ENCODE results near the gene IL22RA1. TPM values are rescaled to one million over a fixed set of nuclear protein-coding genes. Genes with fewer than 3 reads are reported as not detected.

The IL22RA1 gene
- total RNA-seq, 1 experiment from 2014 or later: 0.13 TPM

- H3K27ac Mint-ChIP-seq: no peak overlapping the region
- Histone ChIP-seq H3K23ac (ENCODE audit: insufficient read length, low read depth, low read length) (no peak overlapping the region), H2AK5ac (ENCODE audit: insufficient read length, low read length) (no peak overlapping the region), H3K79me1 (ENCODE audit: insufficient read depth, low read depth, low read length, poor library complexity, severe bottlenecking) (no peaks in the 10 kb centered on the region), H3K23me2 (ENCODE audit: insufficient read length, low read depth, low read length, poor library complexity, severe bottlenecking) (no peaks in the 10 kb centered on the region), H3K4me2 (ENCODE audit: insufficient read depth, insufficient read length, low read length) (no peak overlapping the region), H3K4ac (ENCODE audit: low read depth, low read length) (no peak overlapping the region), H3K14ac (ENCODE audit: insufficient read depth, low read length) (no peak overlapping the region), H3K56ac (ENCODE audit: insufficient read length, low read depth, low read length) (no peak overlapping the region), H2BK5ac (ENCODE audit: insufficient read length, low read length) (no peak overlapping the region), H2BK20ac (ENCODE audit: low read depth, low read length, poor library complexity, severe bottlenecking) (no peak overlapping the region), H2AFZ (ENCODE audit: low read length) (no peak overlapping the region), H3K18ac (ENCODE audit: insufficient read length, low read depth, low read length) (no peak overlapping the region), H4K91ac (ENCODE audit: insufficient read length, low read depth, low read length) (no peak overlapping the region), H3K9me3 (ENCODE audit: control insufficient read depth, low read depth, low read length) (no peaks in the 10 kb centered on the region), H3K4me1 (ENCODE audit: insufficient read depth, low read length) (no peaks in the 10 kb centered on the region), H2BK12ac (ENCODE audit: insufficient read length, low read depth, low read length) (no peak overlapping the region), H3K27me3 (ENCODE audit: insufficient read depth, low read length) (no peaks in the 10 kb centered on the region), H3T11ph (ENCODE audit: low read length) (no peak overlapping the region), H4K5ac (ENCODE audit: insufficient read length, low read depth, low read length) (no peak overlapping the region), H3K79me2 (ENCODE audit: insufficient read depth, low read length) (no peaks in the 10 kb centered on the region), H3K9ac (ENCODE audit: extremely low read depth, insufficient read length, low read length) (no peak overlapping the region), H3K27ac (ENCODE audit: insufficient read length, low read depth, low read length) (no peak overlapping the region), H2BK120ac (ENCODE audit: low read depth, low read length, poor library complexity, severe bottlenecking) (no peak overlapping the region), H2BK15ac (ENCODE audit: low read depth, low read length) (no peak overlapping the region), H4K8ac (replicated peaks; ENCODE audit: insufficient read length, low read depth, low read length) (no peak overlapping the region), H4K20me1 (ENCODE audit: control insufficient read depth, insufficient read depth, insufficient read length) (no peaks in the 10 kb centered on the region)
- no peaks in the 10 kb centered on the region for H3K27me3 Mint-ChIP-seq (ENCODE audit: low read depth)
- peaks cover 0 to 8% (median 2%) of the 10 kb centered on the region in 3 experiments; a peak in 1 of 7 replicates for H3K36me3 Mint-ChIP-seq (ENCODE audit: insufficient read depth in 1 of 3, low read depth in 3 of 3)
- H3K9me3 Mint-ChIP-seq: peaks cover 0 to 9% of the 10 kb centered on the region in 2 experiments; a peak in 1 of 5 replicates
- peaks cover 14 to 16% of the 10 kb centered on the region in 2 experiments for H3K4me1 Mint-ChIP-seq
- no CpG with 5 or more reads among the region's 4 CpGs for WGBS (ENCODE audit: extremely low coverage, insufficient read length, low lambda C conversion rate)
- TF ChIP-seq CTCF (conservative IDR thresholded peaks at IDR 0.05): no peak
- no peak for DNase-seq
- no peak overlapping the region for H3K4me3 Mint-ChIP-seq
Observed at GRCh38 chr1:24125456-24125855, 17.5 kb downstream of the IL22RA1 start.

Data from H9 (cell line).